B cell (primary cell): ENCODE data around the gene CPS1. TPM values are rescaled to one million over a fixed set of nuclear protein-coding genes. Genes with fewer than 3 reads are reported as not detected.

Source experiments
- ATAC-seq: fragments of 200-7000 bp; cut with Tn5 transposase; one replicate; pipeline ENCODE4 v1.10.0; 2021; ENCODE audit warnings: low read depth, mild to moderate bottlenecking, moderate number of reproducible peaks, moderate library complexity
- CTCF ChIA-PET: fragments of 350-600 bp; sonication (Branson Sonifier 250); formaldehyde crosslinking; loops from one replicate; lab custom pipeline; 2021; ENCODE audit warnings: antibody characterized with exemption, inconsistent platforms; lab: Charles Lee
- POLR2A ChIA-PET: fragments of 350-600 bp; sonication (Branson Sonifier 250); formaldehyde crosslinking; loops from one replicate; lab custom pipeline; 2021; ENCODE audit warnings: antibody characterized with exemption; lab: Charles Lee
- DNase-seq: peaks from one replicate; pipeline ENCODE4 v3.0.0; 2013
- H2AFZ ChIP-seq: 2 replicates; pipeline ENCODE4 v1.6.1; 2012; ENCODE audit warnings: mild to moderate bottlenecking, low read depth, low read length; ENCODE audit not compliant: insufficient read depth, poor library complexity, severe bottlenecking
- H3K27ac ChIP-seq, 2 donors: 1 replicate in 1 of 2; 2 replicates in 1 of 2; pipeline ENCODE4 v1.5.1; 2012 to 2013; ENCODE audit warnings: low read length in 2 of 2, mild to moderate bottlenecking in 2 of 2, moderate library complexity in 1 of 2
- H3K27me3 ChIP-seq, 4 experiments: fragments of 200-600 bp in 1 of 4; sonication (generic) in 1 of 4; replicated peaks in 1 of 4; 1 replicate in 2 of 4; 2 replicates in 2 of 4; pipeline versions ENCODE4 v1.6.1 to v1.7.0; 2013 to 2016; ENCODE audit warnings: low read length in 3 of 4, mild to moderate bottlenecking in 2 of 4, mixed read lengths in 1 of 4, moderate library complexity in 1 of 4; ENCODE audit not compliant: insufficient read depth in 4 of 4, control insufficient read depth in 3 of 4; ENCODE audit errors: control extremely low read depth in 1 of 4
- H3K36me3 ChIP-seq, 2 experiments: replicated peaks in 1 of 2; 1 replicate in 1 of 2; 2 replicates in 1 of 2; pipeline versions ENCODE4 v1.6.1 to v1.7.1; 2013; ENCODE audit warnings: low read length in 1 of 2; ENCODE audit not compliant: insufficient read depth in 2 of 2, control insufficient read depth in 1 of 2; ENCODE audit errors: control extremely low read depth in 1 of 2, extremely low read depth in 1 of 2
- H3K4me1 ChIP-seq, 2 donors: fragments of 200-600 bp in 1 of 2; sonication (generic) in 1 of 2; 1 replicate in 1 of 2; 2 replicates in 1 of 2; pipeline versions ENCODE4 v1.5.1 to v1.6.1; 2013 to 2017; ENCODE audit warnings: low read length in 2 of 2; ENCODE audit not compliant: control insufficient read depth in 2 of 2, insufficient read depth in 2 of 2
- H3K4me2 ChIP-seq: replicated peaks from 2 replicates; pipeline ENCODE3; 2012; ENCODE audit warnings: mild to moderate bottlenecking, low read depth, low read length; ENCODE audit not compliant: poor library complexity, severe bottlenecking
- H3K4me3 ChIP-seq, 5 experiments: fragments of 200-600 bp in 1 of 5; sonication (generic) in 1 of 5; 1 replicate in 3 of 5; 2 replicates in 2 of 5; pipeline versions ENCODE4 v1.5.1 to v1.7.0; 2011 to 2016; ENCODE audit warnings: low read length in 4 of 5, mild to moderate bottlenecking in 4 of 5, low read depth in 2 of 5, control low read depth in 1 of 5, moderate library complexity in 1 of 5; ENCODE audit not compliant: insufficient read depth in 1 of 5; ENCODE audit errors: control extremely low read depth in 1 of 5, extremely low read depth in 1 of 5
- H3K79me2 ChIP-seq: fragments of 200-600 bp; sonication (generic); one replicate; pipeline ENCODE4 v1.6.0; 2016; ENCODE audit warnings: low read length; ENCODE audit not compliant: control insufficient read depth, insufficient read depth
- H3K9ac ChIP-seq: fragments of 200-600 bp; sonication (generic); 2 replicates; pipeline ENCODE4 v1.6.1; 2017; ENCODE audit warnings: mild to moderate bottlenecking, low read length, moderate library complexity
- H3K9me3 ChIP-seq, 3 donors: one replicate each; pipeline versions ENCODE4 v1.6.1 to v1.7.1; 2013; ENCODE audit warnings: low read length in 2 of 3; ENCODE audit not compliant: control insufficient read depth in 2 of 3, insufficient read depth in 1 of 3; ENCODE audit errors: control extremely low read depth in 1 of 3
- H4K20me1 ChIP-seq: 2 replicates; pipeline ENCODE4 v1.6.0; 2012; ENCODE audit warnings: mild to moderate bottlenecking, low read length; ENCODE audit not compliant: insufficient read depth, control insufficient read depth, poor library complexity, severe bottlenecking
- H3K27ac Mint-ChIP-seq: one replicate; pipeline ENCODE4 v1.8.0; 2021; ENCODE audit warnings: mixed read lengths
- H3K27me3 Mint-ChIP-seq: one replicate; pipeline ENCODE4 v1.8.0; 2021; ENCODE audit warnings: mixed read lengths
- H3K4me1 Mint-ChIP-seq: one replicate; pipeline ENCODE4 v1.8.0; 2021; ENCODE audit warnings: mixed read lengths
- H3K4me3 Mint-ChIP-seq: one replicate; pipeline ENCODE4 v1.8.0; 2021; ENCODE audit warnings: mixed read lengths
- H3K9me3 Mint-ChIP-seq: one replicate; pipeline ENCODE4 v1.8.0; 2022; ENCODE audit warnings: mixed read lengths; ENCODE audit not compliant: insufficient read depth
- CTCF ChIP-seq: fragments of 200-600 bp; IDR thresholded peaks from one replicate; pipeline ENCODE4 v1.8.0; 2022; ENCODE audit warnings: antibody characterized with exemption, mild to moderate bottlenecking
- EZH2 ChIP-seq: IDR thresholded peaks from 2 replicates; pipeline ENCODE4 v1.6.1; 2012; ENCODE audit warnings: borderline replicate concordance, low read depth, mild to moderate bottlenecking, moderate library complexity, low read length; ENCODE audit not compliant: insufficient read depth, poor library complexity, severe bottlenecking
- WGBS: methylation state at CpG from one replicate; pipeline ENCODE4 v1.1.5; 2013; ENCODE audit warnings: missing lambda C conversion rate; ENCODE audit not compliant: insufficient coverage; 5-methylcytosine and 5-hydroxymethylcytosine counted together
- intact Hi-C: fragments of 100-400 bp; cut with micrococcal nuclease; formaldehyde crosslinking; loops from one replicate; pipeline ENCODE4 v1.10.0; 2022
- polyA plus RNA-seq: library from polyadenylated mRNA; depleted of rRNA; stranded (reverse); fragments of >200 nt; gene quantifications from 2 replicates; pipeline ENCODE4 v1.2.3, GENCODE V29; 2012
- total RNA-seq, 2 donors: library from RNA; stranded (reverse); fragments of 120-200 nt in 1 of 2; gene quantifications; 1 replicate in 1 of 2; 2 replicates in 1 of 2; pipeline versions ENCODE4 v1.2.3 to v1.2.4, GENCODE V29; 2013 to 2022

Gene CPS1
- total and polyA plus RNA-seq, 2 donors (not counting 1 experiment from before 2014, with no cell fraction given) = 0.12 to 0.25 TPM

GRCh38 chr2:210591663-210592062 is 35.3 kb downstream of the CPS1 start:
- no peak overlapping the region for H3K4me3 Mint-ChIP-seq
- Histone ChIP-seq H3K4me3 (no peak overlapping the region), H3K4me2 (no peak overlapping the region), H3K9me3 (no peaks in the 10 kb centered on the region), H3K79me2 (no peaks in the 10 kb centered on the region), H4K20me1 (no peaks in the 10 kb centered on the region), H3K27ac (no peak overlapping the region), H3K36me3 (no peaks in the 10 kb centered on the region), H3K9ac (no peak overlapping the region), H2AFZ (no peak overlapping the region), H3K4me1 (no peaks in the 10 kb centered on the region), H3K27me3 (no peaks in the 10 kb centered on the region)
- intact Hi-C loops = no loop called here
- H3K4me1 Mint-ChIP-seq = no peaks in the 10 kb centered on the region
- no CpG with 5 or more reads among the region's 2 CpGs for WGBS
- no peaks in the 10 kb centered on the region for H3K9me3 Mint-ChIP-seq
- no peak for ATAC-seq
- H3K27ac Mint-ChIP-seq = no peak overlapping the region
- TF ChIP-seq EZH2 (no peak), CTCF (no peak)
- ChIA-PET CTCF (interaction anchor here (0.9 kb wide), 1 partner anchor 8 kb away, joined by 3 read pairs; no protein-coding TSS in a partner anchor), POLR2A (no interaction called here)
- DNase-seq = no peak
- H3K27me3 Mint-ChIP-seq = peaks cover 5% of the 10 kb centered on the region

- no peak for DNase-seq
- WGBS = no CpG with 5 or more reads among the region's 4 CpGs
- no peak overlapping the region for H3K4me3 Mint-ChIP-seq
- ATAC-seq = no peak
- no peaks in the 10 kb centered on the region for H4K20me1 ChIP-seq
- no peaks in the 10 kb centered on the region for H3K9me3 Mint-ChIP-seq
- H3K27me3 ChIP-seq = no peaks in the 10 kb centered on the region
- intact Hi-C loops = no loop called here
- H3K27me3 Mint-ChIP-seq = peaks cover 5% of the 10 kb centered on the region
- H3K4me1 ChIP-seq = no peaks in the 10 kb centered on the region
- H3K27ac ChIP-seq = no peak overlapping the region
- no peak overlapping the region for H3K4me2 ChIP-seq
- TF ChIP-seq CTCF = no peak
- TF ChIP-seq EZH2 = no peak
- H3K9ac ChIP-seq = no peak overlapping the region
- no peaks in the 10 kb centered on the region for H3K36me3 ChIP-seq
- CTCF ChIA-PET = no interaction called here
- no peak overlapping the region for H2AFZ ChIP-seq
- POLR2A ChIA-PET = no interaction called here
- no peaks in the 10 kb centered on the region for H3K79me2 ChIP-seq
- no peak overlapping the region for H3K4me3 ChIP-seq
- no peak overlapping the region for H3K27ac Mint-ChIP-seq
- H3K9me3 ChIP-seq = no peaks in the 10 kb centered on the region
- no peaks in the 10 kb centered on the region for H3K4me1 Mint-ChIP-seq
Observed at GRCh38 chr2:210592726-210593125, 36.3 kb downstream of the CPS1 start.
